DMS79 (cell line): ENCODE data around the gene CCDC93.

Experiments used
- DNase-seq: peaks from one replicate; lab custom pipeline; 2025; lab: John Stamatoyannopoulos, UW

The CCDC93 gene

GRCh38 chr2:117985092-117985491 is 28.8 kb downstream of the CCDC93 start:
- DNase-seq, result no peak

GRCh38 chr2:117984208-117984607 is 29.7 kb downstream of the CCDC93 start:
- DNase-seq, result no peak

- no peak for DNase-seq
Observed at GRCh38 chr2:117983040-117983439, 30.8 kb downstream of the CCDC93 start.

- DNase-seq, result no peak
Observed at GRCh38 chr2:117982376-117983033, 31.4 kb downstream of the CCDC93 start.

- DNase-seq, result no peak
Observed at GRCh38 chr2:117981810-117982209, 32.1 kb downstream of the CCDC93 start.

GRCh38 chr2:117980783-117981676 is 32.8 kb downstream of the CCDC93 start:
- no peak for DNase-seq

GRCh38 chr2:117979911-117980701 is 33.8 kb downstream of the CCDC93 start:
- no peak for DNase-seq

- DNase-seq, result no peak
Observed at GRCh38 chr2:117977696-117978095, 36.2 kb downstream of the CCDC93 start.

GRCh38 chr2:117976581-117976980 is 37.3 kb downstream of the CCDC93 start:
- no peak for DNase-seq

GRCh38 chr2:117973498-117974082 is 40.3 kb downstream of the CCDC93 start:
- no peak for DNase-seq

GRCh38 chr2:117972476-117973123 is 41.3 kb downstream of the CCDC93 start:
- no peak for DNase-seq

GRCh38 chr2:117968722-117969121 is 45.1 kb downstream of the CCDC93 start:
- DNase-seq, result no peak

- no peak for DNase-seq
Observed at GRCh38 chr2:117967977-117968718, 45.7 kb downstream of the CCDC93 start.

GRCh38 chr2:117963446-117963845 is 50.4 kb downstream of the CCDC93 start:
- no peak for DNase-seq

- DNase-seq, result no peak
Observed at GRCh38 chr2:117961201-117961600, 52.7 kb downstream of the CCDC93 start.

- DNase-seq, result no peak
Observed at GRCh38 chr2:117960231-117960630, 53.6 kb downstream of the CCDC93 start.

GRCh38 chr2:117958186-117958585 is 55.7 kb downstream of the CCDC93 start:
- DNase-seq, result no peak

- DNase-seq, result no peak
Observed at GRCh38 chr2:117957616-117958015, 56.3 kb downstream of the CCDC93 start.

GRCh38 chr2:117956036-117956796 is 57.7 kb downstream of the CCDC93 start:
- no peak for DNase-seq

- no peak for DNase-seq
Observed at GRCh38 chr2:117953231-117953630, 60.6 kb downstream of the CCDC93 start.
